Measurements from ENCODE around the gene TRIM72. TPM values are rescaled to one million over a fixed set of nuclear protein-coding genes. Genes with fewer than 3 reads are reported as not detected.

TRIM72 gene
- total RNA-seq, 1 experiment from 2014 or later: 1.2 TPM

DNA sequence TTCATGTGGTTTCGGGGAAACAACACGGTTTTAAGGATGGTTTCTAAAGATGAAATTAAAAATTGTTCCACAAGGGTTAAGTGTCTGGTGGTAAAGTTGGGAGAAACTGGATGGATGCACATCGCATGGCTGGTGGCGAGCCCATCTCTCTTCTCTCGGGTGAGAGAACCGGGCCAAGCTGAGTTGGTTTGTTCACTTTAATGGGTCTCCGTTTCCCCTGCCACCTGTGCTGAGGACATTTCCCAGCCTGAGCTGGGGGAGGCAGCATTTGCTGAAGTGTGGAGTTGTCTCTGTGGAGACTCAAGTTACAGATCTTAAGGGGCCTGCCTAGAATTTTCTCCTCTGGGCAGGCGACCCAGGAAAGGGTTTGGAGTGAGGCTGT is 26.1 kb upstream of the TRIM72 start:
- WGBS (ENCODE audit: extremely low coverage, insufficient read length, low lambda C conversion rate): no CpG with 5 or more reads among the region's 8 CpGs
- no peak overlapping the region for H2BK5ac ChIP-seq (ENCODE audit: insufficient read length, low read length)
- no peak overlapping the region for H3K27ac Mint-ChIP-seq

More for the DNA sequence above, 26.1 kb upstream of the TRIM72 start:
- H3T11ph ChIP-seq (ENCODE audit: low read length): no peak overlapping the region
- TF ChIP-seq, protein P1, sequence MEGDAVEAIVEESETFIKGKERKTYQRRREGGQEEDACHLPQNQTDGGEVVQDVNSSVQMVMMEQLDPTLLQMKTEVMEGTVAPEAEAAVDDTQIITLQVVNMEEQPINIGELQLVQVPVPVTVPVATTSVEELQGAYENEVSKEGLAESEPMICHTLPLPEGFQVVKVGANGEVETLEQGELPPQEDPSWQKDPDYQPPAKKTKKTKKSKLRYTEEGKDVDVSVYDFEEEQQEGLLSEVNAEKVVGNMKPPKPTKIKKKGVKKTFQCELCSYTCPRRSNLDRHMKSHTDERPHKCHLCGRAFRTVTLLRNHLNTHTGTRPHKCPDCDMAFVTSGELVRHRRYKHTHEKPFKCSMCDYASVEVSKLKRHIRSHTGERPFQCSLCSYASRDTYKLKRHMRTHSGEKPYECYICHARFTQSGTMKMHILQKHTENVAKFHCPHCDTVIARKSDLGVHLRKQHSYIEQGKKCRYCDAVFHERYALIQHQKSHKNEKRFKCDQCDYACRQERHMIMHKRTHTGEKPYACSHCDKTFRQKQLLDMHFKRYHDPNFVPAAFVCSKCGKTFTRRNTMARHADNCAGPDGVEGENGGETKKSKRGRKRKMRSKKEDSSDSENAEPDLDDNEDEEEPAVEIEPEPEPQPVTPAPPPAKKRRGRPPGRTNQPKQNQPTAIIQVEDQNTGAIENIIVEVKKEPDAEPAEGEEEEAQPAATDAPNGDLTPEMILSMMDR (conservative IDR thresholded peaks at IDR 0.05): no peak
- H4K5ac ChIP-seq (ENCODE audit: insufficient read length, low read depth, low read length): no peak overlapping the region
- Mint-ChIP-seq H3K4me1 (peaks cover 17 to 23% of the 10 kb centered on the region in 2 experiments), H3K27me3 (ENCODE audit: low read depth) (peaks cover 4% of the 10 kb centered on the region; the same call in 1 of the 2 replicates), H3K9me3 (no peaks in the 10 kb centered on the region; a peak in 1 of 5 replicates), H3K4me3 (no peak overlapping the region), H3K36me3 (ENCODE audit: insufficient read depth in 1 of 3, low read depth in 3 of 3) (peaks cover 95 to 100% (median 99%) of the 10 kb centered on the region in 3 experiments)
- no peak overlapping the region for H3K4ac ChIP-seq (ENCODE audit: low read depth, low read length)
- H3K9me3 ChIP-seq (ENCODE audit: control insufficient read depth, low read depth, low read length): no peaks in the 10 kb centered on the region
- H3K79me2 ChIP-seq (ENCODE audit: insufficient read depth, low read length): peaks cover 21% of the 10 kb centered on the region
- H3K79me1 ChIP-seq (ENCODE audit: insufficient read depth, low read depth, low read length, poor library complexity, severe bottlenecking): peaks cover 19% of the 10 kb centered on the region
- no peak overlapping the region for H4K8ac ChIP-seq (replicated peaks; ENCODE audit: insufficient read length, low read depth, low read length)
- no peak overlapping the region for H2BK20ac ChIP-seq (ENCODE audit: low read depth, low read length, poor library complexity, severe bottlenecking)
- no peak overlapping the region for H2BK120ac ChIP-seq (ENCODE audit: low read depth, low read length, poor library complexity, severe bottlenecking)
- H3K4me2 ChIP-seq (ENCODE audit: insufficient read depth, insufficient read length, low read length): no peak overlapping the region
- H3K56ac ChIP-seq (ENCODE audit: insufficient read length, low read depth, low read length): no peak overlapping the region
- no peaks in the 10 kb centered on the region for H3K4me1 ChIP-seq (ENCODE audit: insufficient read depth, low read length)
- H3K27ac ChIP-seq (ENCODE audit: insufficient read length, low read depth, low read length): no peak overlapping the region
- no peak overlapping the region for H2AK5ac ChIP-seq (ENCODE audit: insufficient read length, low read length)
- no peaks in the 10 kb centered on the region for H3K23me2 ChIP-seq (ENCODE audit: insufficient read length, low read depth, low read length, poor library complexity, severe bottlenecking)
- H3K27me3 ChIP-seq (ENCODE audit: insufficient read depth, low read length): no peaks in the 10 kb centered on the region
- no peak overlapping the region for H2BK15ac ChIP-seq (ENCODE audit: low read depth, low read length)
- H2AFZ ChIP-seq (ENCODE audit: low read length): no peak overlapping the region
- no peak for DNase-seq
- H3K9ac ChIP-seq (ENCODE audit: extremely low read depth, insufficient read length, low read length): no peak overlapping the region
- H4K20me1 ChIP-seq (ENCODE audit: control insufficient read depth, insufficient read depth, insufficient read length): no peaks in the 10 kb centered on the region
- H3K14ac ChIP-seq (ENCODE audit: insufficient read depth, low read length): no peak overlapping the region
- no peak overlapping the region for H3K18ac ChIP-seq (ENCODE audit: insufficient read length, low read depth, low read length)
- H3K23ac ChIP-seq (ENCODE audit: insufficient read length, low read depth, low read length): no peak overlapping the region
- no peak overlapping the region for H4K91ac ChIP-seq (ENCODE audit: insufficient read length, low read depth, low read length)
- no peak overlapping the region for H2BK12ac ChIP-seq (ENCODE audit: insufficient read length, low read depth, low read length)
